ENCODE measurements around the gene LMAN2.

DNA sequence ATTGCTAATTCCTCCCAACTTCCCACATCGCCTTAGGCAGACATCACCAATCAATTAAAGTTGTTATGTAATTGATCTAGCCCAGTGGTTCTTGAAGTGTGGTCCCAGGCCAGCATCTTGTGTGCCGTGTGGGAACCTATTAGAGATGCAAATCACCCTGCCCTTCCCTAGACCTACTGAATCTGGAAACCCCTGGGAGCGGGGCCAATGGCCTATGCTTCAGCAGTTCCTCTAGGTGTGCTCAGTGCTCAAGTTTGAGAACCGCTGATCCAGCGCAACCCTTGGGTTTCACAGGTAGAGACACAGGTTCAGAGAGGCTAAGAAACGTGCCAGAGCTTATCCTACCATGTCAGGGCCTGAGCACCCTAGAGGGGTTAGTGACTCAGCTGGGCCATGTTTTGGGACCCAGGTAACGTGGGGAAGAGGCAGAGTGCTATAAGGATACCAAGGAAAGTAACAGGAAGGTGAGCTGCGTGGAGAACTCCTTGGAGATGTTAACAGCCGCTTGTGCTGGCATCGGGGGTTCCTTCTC lies 37.1 kb upstream of the LMAN2 start:
- TF ChIP-seq, protein P1, sequence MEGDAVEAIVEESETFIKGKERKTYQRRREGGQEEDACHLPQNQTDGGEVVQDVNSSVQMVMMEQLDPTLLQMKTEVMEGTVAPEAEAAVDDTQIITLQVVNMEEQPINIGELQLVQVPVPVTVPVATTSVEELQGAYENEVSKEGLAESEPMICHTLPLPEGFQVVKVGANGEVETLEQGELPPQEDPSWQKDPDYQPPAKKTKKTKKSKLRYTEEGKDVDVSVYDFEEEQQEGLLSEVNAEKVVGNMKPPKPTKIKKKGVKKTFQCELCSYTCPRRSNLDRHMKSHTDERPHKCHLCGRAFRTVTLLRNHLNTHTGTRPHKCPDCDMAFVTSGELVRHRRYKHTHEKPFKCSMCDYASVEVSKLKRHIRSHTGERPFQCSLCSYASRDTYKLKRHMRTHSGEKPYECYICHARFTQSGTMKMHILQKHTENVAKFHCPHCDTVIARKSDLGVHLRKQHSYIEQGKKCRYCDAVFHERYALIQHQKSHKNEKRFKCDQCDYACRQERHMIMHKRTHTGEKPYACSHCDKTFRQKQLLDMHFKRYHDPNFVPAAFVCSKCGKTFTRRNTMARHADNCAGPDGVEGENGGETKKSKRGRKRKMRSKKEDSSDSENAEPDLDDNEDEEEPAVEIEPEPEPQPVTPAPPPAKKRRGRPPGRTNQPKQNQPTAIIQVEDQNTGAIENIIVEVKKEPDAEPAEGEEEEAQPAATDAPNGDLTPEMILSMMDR (IDR thresholded peaks at IDR 0.05) = no peak
- TF ChIP-seq POLR2A (IDR thresholded peaks at IDR 0.05) = no peak

All from right lobe of liver (tissue), 4 donors.